Prostate gland (tissue), 2 donors: ENCODE results near the gene PAFAH2. TPM values are rescaled to one million over a fixed set of nuclear protein-coding genes. Genes with fewer than 3 reads are reported as not detected.

Experiments
- DNase-seq: peaks from one replicate; pipeline ENCODE4 v3.0.0-alpha.2; 2019; ENCODE audit warnings: low spot score
- H3K27ac ChIP-seq, 2 donors: fragments of 200-600 bp; sonication (generic); 2 replicates each; pipeline ENCODE4 v1.5.1; 2017 to 2019
- H3K27me3 ChIP-seq: fragments of 200-600 bp; sonication (generic); replicated peaks from 2 replicates; pipeline ENCODE4 v1.5.1; 2019; ENCODE audit not compliant: insufficient read depth
- H3K36me3 ChIP-seq, 2 donors: fragments of 200-600 bp; sonication (generic); 1 replicate in 1 of 2; 2 replicates in 1 of 2; pipeline versions ENCODE4 v1.5.1 to v1.8.1; 2017 to 2019
- H3K4me1 ChIP-seq: fragments of 200-600 bp; sonication (generic); replicated peaks from 2 replicates; pipeline ENCODE4 v1.5.1; 2019
- H3K4me3 ChIP-seq, 2 donors: fragments of 200-600 bp; sonication (generic); 2 replicates each; pipeline ENCODE4 v1.5.1; 2017 to 2019
- H3K9me3 ChIP-seq: fragments of 200-600 bp; sonication (generic); 2 replicates; pipeline ENCODE4 v1.5.1; 2017
- CTCF ChIP-seq, 4 experiments: fragments of 200-600 bp in 2 of 4; fragments of 450-650 bp in 2 of 4; sonication (generic) in 2 of 4; IDR thresholded peaks; 1 replicate in 3 of 4; 2 replicates in 1 of 4; pipeline ENCODE4 v1.5.1; 2016 to 2019; ENCODE audit warnings: antibody characterized with exemption in 4 of 4, mild to moderate bottlenecking in 2 of 4, moderate library complexity in 2 of 4
- POLR2A ChIP-seq: fragments of 450-650 bp; IDR thresholded peaks from one replicate; pipeline ENCODE4 v1.6.1; 2016; ENCODE audit warnings: antibody characterized with exemption, mild to moderate bottlenecking
- POLR2AphosphoS5 ChIP-seq: sonication (generic); formaldehyde crosslinking; IDR thresholded peaks from one replicate; pipeline ENCODE4 v1.6.1; 2017; ENCODE audit warnings: antibody characterized with exemption
- WGBS: methylation state at CpG from one replicate; pipeline ENCODE4 v1.1.5; 2018; 5-methylcytosine and 5-hydroxymethylcytosine counted together
- intact Hi-C: fragments of 100-400 bp; cut with DNase I; formaldehyde crosslinking; loops from one replicate; pipeline ENCODE4 v1.14.2; 2022
- total RNA-seq, 2 donors: library from RNA; depleted of rRNA; stranded (reverse); fragments of >200 nt; gene quantifications; one replicate each; pipeline ENCODE4 v1.1.0, GENCODE V29; 2016

Gene PAFAH2
- total RNA-seq, 2 donors from 2014 or later, result 17.4 to 18.7 TPM

GRCh38 chr1:26031611-26032220, 33.9 kb upstream of the PAFAH2 start:
- Histone ChIP-seq H3K27me3 (peaks cover 4% of the 10 kb centered on the region), H3K27ac (no peak overlapping the region), H3K9me3 (no peaks in the 10 kb centered on the region), H3K4me1 (peaks cover 8% of the 10 kb centered on the region), H3K4me3 (no peak overlapping the region), H3K36me3 (no peaks in the 10 kb centered on the region)
- 70% methylated on average over 3 of the region's 3 CpGs for WGBS
- intact Hi-C loops, result no loop called here
- TF ChIP-seq POLR2A (no peak), CTCF (IDR thresholded peaks at IDR 0.05) (no peak), POLR2AphosphoS5 (no peak)
- DNase-seq, result no peak

GRCh38 chr1:26031196-26031595, 33.3 kb upstream of the PAFAH2 start:
- intact Hi-C loops, result no loop called here
- H3K27ac ChIP-seq, result no peak overlapping the region

GRCh38 chr1:26029864-26030481, 32.1 kb upstream of the PAFAH2 start:
- no peaks in the 10 kb centered on the region for H3K9me3 ChIP-seq
- intact Hi-C loops, result no loop called here
- H3K4me1 ChIP-seq, result peaks cover 4% of the 10 kb centered on the region

More at GRCh38 chr1:26031196-26031595, 33.3 kb upstream of the PAFAH2 start:
- WGBS, result 84% methylated on average over 4 of the region's 4 CpGs
- H3K27me3 ChIP-seq, result peaks cover 4% of the 10 kb centered on the region
- no peaks in the 10 kb centered on the region for H3K36me3 ChIP-seq
- no peak for TF ChIP-seq POLR2A
- no peak for TF ChIP-seq CTCF (IDR thresholded peaks at IDR 0.05)
- TF ChIP-seq POLR2AphosphoS5, result no peak
- peaks cover 6% of the 10 kb centered on the region for H3K4me1 ChIP-seq
- no peak overlapping the region for H3K4me3 ChIP-seq
- H3K9me3 ChIP-seq, result no peaks in the 10 kb centered on the region
- no peak for DNase-seq

GRCh38 chr1:26029054-26029863, 31.4 kb upstream of the PAFAH2 start:
- TF ChIP-seq POLR2AphosphoS5 (no peak), POLR2A (no peak), CTCF (IDR thresholded peaks at IDR 0.05) (no peak)
- H3K27me3 ChIP-seq, result peaks cover 4% of the 10 kb centered on the region
- no peak for DNase-seq
- H3K27ac ChIP-seq, result no peak overlapping the region
- no peaks in the 10 kb centered on the region for H3K36me3 ChIP-seq
- WGBS, result 78% methylated on average over 14 of the region's 15 CpGs
- H3K4me3 ChIP-seq, result no peak overlapping the region
- no peaks in the 10 kb centered on the region for H3K4me1 ChIP-seq
- no peaks in the 10 kb centered on the region for H3K9me3 ChIP-seq
- intact Hi-C loops, result no loop called here

More at GRCh38 chr1:26029864-26030481, 32.1 kb upstream of the PAFAH2 start:
- WGBS, result 82% methylated on average over 7 of the region's 7 CpGs
- no peak for DNase-seq
- Histone ChIP-seq H3K27ac (no peak overlapping the region), H3K36me3 (no peaks in the 10 kb centered on the region), H3K4me3 (no peak overlapping the region), H3K27me3 (peaks cover 4% of the 10 kb centered on the region)
- TF ChIP-seq CTCF (IDR thresholded peaks at IDR 0.05) (no peak), POLR2AphosphoS5 (no peak), POLR2A (no peak)
